B cell (primary cell): ENCODE data around the gene UNC13D.

Experiments used
- CTCF ChIP-seq: fragments of 200-600 bp; IDR thresholded peaks from one replicate; pipeline ENCODE4 v1.8.0; 2022; ENCODE audit warnings: antibody characterized with exemption, mild to moderate bottlenecking
- EZH2 ChIP-seq: IDR thresholded peaks from 2 replicates; pipeline ENCODE4 v1.6.1; 2012; ENCODE audit warnings: borderline replicate concordance, low read depth, mild to moderate bottlenecking, moderate library complexity, low read length; ENCODE audit not compliant: insufficient read depth, poor library complexity, severe bottlenecking

GRCh38 chr17:75783803-75784472 lies 60.3 kb downstream of the UNC13D start:
- TF ChIP-seq CTCF (no peak), EZH2 (no peak)
